ENCODE data around the gene RALGPS2.

RALGPS2 gene, protein sequence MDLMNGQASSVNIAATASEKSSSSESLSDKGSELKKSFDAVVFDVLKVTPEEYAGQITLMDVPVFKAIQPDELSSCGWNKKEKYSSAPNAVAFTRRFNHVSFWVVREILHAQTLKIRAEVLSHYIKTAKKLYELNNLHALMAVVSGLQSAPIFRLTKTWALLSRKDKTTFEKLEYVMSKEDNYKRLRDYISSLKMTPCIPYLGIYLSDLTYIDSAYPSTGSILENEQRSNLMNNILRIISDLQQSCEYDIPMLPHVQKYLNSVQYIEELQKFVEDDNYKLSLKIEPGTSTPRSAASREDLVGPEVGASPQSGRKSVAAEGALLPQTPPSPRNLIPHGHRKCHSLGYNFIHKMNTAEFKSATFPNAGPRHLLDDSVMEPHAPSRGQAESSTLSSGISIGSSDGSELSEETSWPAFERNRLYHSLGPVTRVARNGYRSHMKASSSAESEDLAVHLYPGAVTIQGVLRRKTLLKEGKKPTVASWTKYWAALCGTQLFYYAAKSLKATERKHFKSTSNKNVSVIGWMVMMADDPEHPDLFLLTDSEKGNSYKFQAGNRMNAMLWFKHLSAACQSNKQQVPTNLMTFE

DNA sequence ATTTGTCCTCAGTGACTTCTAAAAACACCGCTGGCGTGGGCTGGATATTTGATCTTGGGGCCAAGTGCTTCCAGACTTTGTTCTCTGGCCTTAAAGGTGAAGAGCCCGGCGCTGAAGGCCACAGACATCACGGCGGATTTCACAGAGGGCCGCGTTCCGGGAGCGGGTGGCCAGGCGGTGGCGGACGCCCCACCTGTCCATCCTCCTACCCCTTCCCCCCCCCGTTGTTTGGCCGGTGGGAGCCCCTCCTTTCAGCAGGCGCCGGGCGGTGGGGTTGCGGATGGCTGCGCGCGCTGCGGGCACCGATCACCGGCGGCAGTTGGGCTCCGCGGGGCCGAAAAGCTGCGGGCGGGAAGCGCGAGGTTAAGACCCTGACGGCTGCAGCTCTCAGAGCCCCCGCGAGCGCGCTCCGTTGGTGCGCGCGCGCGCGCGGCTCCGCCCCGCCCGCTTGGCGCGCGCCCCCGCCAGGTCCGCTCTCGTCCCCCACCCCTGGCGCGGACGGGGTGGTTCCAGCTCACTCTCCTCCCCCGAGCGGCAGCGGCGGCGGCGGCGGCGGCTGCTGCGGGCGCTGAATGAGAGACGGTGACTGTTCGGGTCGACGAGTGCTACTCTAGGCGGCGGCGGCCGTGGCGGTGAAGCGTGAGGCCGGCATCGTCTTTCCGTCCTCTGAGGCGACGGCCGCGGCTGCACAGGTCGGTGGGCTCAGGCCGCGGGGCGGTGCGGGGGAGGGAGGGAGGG lies at the start of gene RALGPS2:
Gene RALGPS2 (plus strand): TSS at position 517 of the 738 bp plus-strand sequence. CDS start 51,521 bp downstream, outside the sequence.
- DNase-seq (ENCODE audit: low read depth in 2 of 2, low spot score in 1 of 2) = peak; percentile 17 to 33

DNA sequence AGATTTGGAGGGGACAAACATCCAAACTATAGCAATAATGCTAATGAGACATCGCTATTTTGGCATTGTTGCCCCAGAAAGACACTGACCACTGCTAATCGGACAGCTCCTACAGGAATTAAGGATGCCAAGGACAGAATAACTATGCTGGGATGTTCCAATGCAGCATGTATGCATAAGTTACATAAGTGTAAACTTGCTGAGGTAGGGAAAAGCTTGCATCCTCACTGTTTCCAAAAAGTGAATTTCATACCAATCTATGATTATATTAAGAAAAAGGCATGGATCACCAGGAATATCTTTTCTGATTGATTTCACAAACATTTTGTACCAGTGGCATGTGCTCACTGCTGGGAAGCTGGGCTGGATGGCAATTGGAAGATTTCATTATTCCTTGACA lies 45.8 kb upstream of the RALGPS2 start:
- no peak for DNase-seq (ENCODE audit: low read depth in 2 of 2, low spot score in 1 of 2)

DNA sequence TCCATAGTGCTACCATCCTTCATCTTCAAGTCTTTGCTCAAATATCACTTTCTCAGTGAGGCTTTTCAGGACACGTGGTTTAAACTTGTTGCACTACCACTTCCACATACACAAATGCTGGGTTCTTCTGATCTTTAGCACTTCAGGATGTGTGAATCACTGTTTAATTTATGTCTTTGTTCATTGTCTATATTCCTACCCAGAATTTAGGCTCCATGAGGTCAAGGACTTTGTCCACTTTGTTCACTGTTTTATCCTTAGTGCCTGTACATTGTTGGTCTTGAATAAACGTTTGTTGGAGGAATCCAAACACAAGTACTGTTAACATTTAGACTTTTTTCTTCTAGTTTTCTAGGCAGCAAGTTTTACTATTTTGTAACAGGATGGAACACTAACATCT lies 42.6 kb upstream of the RALGPS2 start:
- no peak for DNase-seq (ENCODE audit: low read depth in 2 of 2, low spot score in 1 of 2)

DNA sequence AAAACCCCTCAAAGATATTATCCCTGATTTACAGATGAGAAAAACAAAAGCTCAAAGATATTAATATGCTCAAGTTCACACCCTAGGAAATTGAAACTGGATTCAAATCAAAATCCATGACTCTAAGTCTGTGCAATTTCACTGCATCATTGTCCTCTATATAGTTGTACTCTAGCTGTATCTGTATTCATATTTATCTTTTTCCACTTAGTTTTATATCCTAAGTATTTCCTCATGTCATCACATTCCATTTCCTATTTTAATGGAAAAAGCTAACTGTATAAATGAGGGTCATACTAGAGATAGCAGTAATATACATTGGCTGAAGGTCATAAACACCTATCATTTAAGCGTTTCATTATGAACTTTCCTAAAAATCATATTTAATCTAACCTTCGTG lies 42.2 kb upstream of the RALGPS2 start:
- no peak for DNase-seq (ENCODE audit: low read depth in 2 of 2, low spot score in 1 of 2)

DNA sequence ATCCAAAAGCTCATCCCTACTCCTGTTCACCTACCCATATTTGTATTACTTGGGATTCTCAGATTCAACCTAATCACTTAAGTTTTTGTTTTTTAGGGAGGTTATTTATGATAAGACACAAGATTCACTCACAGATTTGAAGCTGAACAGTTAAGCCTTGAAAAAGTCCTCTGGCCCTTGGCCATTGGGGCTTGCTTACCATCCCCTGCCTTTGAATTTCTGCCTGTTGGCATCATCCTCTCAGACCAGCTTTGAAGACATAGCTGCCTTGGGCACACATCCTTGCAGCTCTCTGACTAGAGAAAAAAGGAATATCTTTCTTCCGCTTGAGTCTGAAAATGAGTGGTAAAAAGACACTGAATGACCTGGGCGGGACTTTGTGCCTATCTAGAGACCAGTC lies 41.8 kb upstream of the RALGPS2 start:
- DNase-seq (ENCODE audit: low read depth in 2 of 2, low spot score in 1 of 2) = no peak

DNA sequence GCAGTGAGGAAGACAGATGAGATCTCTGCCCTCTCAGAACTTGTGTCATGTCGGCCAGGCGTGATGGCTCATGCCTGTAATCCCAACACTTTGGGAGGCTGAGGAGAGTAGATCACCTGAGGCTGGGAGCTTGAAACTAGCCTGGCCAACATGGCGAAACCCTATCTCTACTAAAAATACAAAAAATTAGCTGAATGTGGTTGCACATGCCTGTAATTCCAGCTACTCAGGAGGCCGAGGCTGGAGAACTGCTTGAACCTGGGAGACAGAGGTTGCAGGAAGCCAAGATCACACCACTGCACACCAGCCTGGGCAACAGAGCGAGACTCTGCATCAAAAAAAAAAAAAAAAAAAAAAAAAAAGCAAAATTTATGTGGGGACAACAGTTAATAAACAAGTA lies 40.9 kb upstream of the RALGPS2 start:
- DNase-seq (ENCODE audit: low read depth in 2 of 2, low spot score in 1 of 2) = no peak

DNA sequence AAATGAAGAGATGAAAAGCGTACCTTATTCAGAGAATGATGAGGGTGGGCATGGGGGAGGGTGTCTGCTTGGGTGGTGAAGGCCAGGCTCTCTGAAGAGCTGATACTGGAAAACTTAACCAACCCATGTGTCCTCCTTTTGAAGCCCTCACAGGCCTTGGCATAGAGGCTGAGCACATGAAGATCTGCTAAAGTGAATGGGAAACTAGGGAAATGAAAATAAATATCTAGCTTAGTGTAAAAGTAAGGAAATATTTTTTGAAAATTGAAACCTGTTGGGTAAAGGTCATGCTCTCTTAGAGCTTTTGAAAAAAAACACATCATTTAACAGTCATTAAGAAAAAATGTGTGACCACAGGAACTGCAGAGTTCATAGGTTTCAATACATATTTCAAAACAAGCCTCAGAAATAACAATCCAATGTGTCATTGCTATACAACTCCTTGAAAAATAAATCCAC lies 40.5 kb upstream of the RALGPS2 start:
- DNase-seq (ENCODE audit: low read depth in 2 of 2, low spot score in 1 of 2) = no peak

DNA sequence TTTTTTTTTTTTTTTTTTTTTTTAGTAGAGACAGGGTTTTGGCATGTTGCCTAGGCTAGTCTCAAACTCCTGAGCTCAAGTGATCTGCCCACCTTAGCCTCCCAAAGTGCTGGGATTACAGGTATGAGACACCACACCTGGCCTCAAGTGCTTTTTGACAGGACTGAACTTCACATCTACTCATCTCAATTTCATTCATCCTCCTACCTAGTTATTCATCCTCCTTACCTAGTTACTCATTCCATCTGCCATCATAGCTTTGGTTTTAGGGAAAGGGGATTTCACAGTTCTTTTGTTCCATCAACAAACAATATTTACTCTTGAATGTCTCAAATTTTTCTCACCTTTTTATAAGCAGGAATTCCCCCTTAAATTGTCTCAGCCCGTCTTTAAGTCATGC lies 38.6 kb upstream of the RALGPS2 start:
- DNase-seq (ENCODE audit: low read depth in 2 of 2, low spot score in 1 of 2) = no peak

DNA sequence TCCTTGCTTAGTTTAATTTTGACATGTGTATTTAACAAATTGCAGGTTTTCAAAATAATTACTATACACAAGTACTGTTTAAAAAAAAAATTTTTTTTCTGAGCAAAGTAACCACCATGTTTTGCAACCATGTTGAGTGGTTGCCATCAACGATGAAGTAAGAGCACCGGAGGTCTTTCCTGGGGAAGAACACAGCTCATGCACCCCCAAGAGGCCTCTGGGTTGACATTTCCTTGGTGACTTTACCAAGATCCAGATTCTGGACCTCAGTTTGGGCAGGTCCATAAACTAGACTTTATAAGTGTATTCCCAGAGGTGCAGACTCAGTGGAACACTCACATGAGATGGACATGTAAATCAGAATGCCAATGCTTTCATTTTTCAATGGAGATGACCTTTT lies 36.8 kb upstream of the RALGPS2 start:
- DNase-seq (ENCODE audit: low read depth in 2 of 2, low spot score in 1 of 2) = no peak

DNA sequence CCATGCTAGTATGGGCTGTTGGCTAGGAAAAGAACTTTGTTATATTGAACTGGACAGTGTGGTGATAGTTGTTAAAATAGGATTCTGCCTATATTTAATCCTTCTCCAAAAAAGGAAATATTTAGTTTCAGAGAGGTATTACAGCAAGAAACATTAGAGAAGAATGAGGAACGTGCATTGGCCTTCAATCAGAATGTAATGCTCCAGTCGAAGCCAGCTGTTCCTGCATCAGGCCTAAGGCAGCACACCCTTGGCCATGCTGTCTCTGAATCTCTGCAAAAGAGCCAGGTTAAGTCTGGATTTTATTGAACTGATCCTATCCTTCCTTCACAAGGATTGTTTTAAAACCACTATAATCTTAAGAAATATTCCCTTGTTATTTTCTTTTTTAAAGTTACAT lies 35.3 kb upstream of the RALGPS2 start:
- no peak for DNase-seq (ENCODE audit: low read depth in 2 of 2, low spot score in 1 of 2)

DNA sequence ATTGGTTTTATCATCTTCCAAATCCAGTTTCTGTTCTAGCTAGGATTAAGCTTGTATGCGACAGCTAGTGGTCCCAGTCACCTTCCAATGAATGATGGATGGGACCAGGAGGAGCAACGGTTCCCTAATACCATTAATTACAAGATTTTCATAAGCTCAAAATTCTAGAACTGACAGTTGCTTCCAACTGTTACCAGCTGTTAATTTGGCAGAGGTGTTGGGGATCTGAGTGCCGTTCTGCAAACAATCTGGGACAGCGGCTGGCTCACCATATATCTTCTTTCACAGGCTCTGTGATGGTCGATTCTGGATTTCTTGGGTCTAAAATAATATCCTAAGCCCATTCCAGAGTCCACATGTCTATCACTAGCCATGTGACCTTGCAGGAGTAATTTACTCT lies 34.5 kb upstream of the RALGPS2 start:
- DNase-seq (ENCODE audit: low read depth in 2 of 2, low spot score in 1 of 2) = no peak

DNA sequence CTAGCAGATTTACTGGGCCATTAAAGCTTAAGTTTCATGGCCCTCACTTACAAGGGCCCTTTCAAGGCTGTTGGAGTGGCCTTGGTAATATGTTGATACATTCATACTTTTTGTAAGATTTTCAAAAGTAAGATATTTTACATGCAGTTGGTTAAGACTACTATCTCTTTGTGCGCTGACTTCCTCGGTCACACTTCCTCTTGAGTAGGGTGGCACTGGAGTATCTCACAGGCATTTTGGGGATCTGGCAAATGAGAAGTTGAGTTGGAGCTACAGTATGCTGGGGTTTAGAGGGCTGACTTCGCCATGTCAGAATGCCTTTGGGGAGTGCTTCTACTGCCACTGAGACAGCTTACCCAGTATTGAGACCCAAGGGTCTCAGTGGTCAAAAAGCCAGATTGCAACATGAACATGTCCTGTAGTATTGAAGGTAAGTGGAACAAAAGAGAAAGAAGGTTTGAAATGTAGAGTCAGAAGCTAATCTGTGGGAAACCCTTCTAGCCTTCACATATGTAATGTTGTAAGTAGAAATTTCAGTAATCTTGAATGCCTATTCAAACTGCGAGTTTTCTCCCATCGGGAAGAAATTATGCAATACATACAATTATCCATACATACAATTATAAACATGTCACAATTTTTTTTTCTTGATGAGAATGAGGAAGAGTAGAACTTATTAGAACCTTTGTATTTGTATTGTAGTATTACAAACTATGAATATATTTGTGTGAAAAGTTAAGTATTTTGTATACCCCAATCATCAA lies 32.3 kb upstream of the RALGPS2 start:
- DNase-seq (ENCODE audit: low read depth in 2 of 2, low spot score in 1 of 2) = no peak

DNA sequence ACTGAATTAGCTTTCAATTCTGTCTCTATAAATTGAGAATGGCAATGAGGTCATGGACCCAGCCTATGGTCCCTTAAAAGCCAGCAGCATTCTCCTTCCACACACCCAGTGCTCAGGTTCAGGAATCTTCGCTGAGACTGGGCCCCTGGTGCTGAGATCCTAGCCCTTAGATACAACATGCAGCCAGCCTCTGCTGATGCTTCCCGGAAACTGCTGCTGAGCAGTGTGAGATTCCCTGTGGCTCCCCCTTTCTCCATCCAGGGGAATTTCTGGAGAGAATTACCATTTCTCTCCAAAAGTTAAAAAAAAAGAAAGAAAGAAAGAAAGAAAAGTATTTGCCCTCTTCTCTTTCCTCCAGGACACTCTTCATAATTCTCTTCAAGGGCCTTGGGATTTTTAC lies 31.7 kb upstream of the RALGPS2 start:
- DNase-seq (ENCODE audit: low read depth in 2 of 2, low spot score in 1 of 2) = no peak

DNA sequence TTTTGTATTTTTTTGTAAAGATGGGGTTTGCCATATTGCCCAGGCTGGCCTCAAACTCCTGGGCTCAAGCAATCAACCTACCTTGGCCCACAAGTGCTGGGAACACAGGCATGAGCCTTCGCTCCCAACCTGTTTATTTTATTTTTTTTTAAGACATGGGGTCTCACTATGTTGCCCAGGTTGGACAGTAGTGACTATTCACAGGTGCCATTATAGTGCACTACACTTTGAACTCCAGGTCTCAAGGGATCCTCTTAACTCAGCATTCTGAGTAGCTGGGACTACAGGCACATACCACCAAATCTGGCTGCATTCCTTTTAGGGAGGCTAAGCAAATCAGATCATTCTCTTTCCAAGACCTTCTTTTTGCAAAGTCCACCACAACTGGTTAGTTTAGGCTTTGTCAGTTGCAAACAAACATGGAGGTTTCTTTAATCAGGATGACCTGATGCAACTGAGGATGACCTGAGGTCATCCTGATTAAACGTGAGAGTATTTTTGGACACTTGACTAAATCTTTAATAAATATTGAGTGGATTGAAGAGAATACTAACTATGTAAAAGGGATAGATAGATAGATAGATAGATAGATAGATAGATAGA lies 30.0 kb upstream of the RALGPS2 start:
- no peak for DNase-seq (ENCODE audit: low read depth in 2 of 2, low spot score in 1 of 2)

DNA sequence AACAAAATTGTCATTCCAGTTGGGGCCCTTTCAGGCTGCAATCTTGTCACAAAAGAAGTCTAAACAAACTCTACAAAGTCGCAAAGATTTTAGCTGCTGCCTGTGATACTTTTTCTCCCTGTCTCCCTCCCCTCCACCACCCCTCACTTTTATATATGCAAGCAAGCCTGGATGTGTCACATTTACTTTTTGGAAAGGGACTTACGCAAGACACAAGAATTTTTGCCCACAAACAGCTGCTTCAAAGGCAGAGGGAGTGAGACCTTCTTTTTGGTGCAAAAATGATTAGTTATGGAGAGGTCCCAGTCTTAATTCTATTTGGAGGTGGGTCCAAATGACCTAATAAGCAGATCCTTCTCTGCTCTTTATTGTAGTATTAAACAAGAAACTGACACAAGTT lies 22.9 kb upstream of the RALGPS2 start:
- DNase-seq (ENCODE audit: low read depth in 2 of 2, low spot score in 1 of 2) = no peak

DNA sequence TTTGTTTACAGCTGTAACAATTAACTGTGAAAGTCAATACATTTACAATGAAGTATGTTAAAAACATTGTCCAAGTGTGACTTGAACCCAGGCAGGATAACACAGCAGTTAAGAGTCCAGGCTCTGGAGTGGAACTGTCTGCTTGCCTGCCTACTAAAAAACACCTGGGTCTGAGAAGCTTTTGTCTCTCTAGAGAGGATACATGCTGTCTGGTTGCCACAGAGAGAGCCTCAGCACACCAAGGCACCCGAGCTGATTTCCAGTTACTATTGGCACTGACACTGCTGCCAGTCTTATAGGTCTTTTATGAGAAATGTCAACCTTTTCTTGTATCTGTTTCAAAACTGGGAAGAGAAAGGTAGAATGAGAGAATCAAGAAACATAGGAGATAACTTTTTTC lies 20.2 kb upstream of the RALGPS2 start:
- no peak for DNase-seq (ENCODE audit: low read depth in 2 of 2, low spot score in 1 of 2)

DNA sequence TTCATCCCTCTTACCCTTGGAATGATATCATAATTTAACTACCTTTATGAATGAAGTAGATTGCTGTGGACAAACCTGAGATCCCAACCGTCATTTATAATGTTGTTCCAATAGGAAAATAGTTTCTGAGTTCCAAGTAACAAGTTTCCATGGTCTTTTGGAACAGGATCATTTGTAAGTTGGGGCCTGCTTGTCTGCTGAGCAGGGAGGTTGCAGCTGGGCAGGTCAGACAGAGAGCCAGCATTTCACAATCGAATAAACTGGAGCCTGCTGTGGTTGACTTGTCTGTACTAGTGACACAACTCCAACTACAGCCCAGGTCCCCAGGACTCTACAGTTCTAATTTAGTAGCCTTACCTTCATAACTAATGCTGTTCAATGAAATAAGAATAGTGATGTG lies 18.6 kb upstream of the RALGPS2 start:
- DNase-seq (ENCODE audit: low read depth in 2 of 2, low spot score in 1 of 2) = no peak

DNA sequence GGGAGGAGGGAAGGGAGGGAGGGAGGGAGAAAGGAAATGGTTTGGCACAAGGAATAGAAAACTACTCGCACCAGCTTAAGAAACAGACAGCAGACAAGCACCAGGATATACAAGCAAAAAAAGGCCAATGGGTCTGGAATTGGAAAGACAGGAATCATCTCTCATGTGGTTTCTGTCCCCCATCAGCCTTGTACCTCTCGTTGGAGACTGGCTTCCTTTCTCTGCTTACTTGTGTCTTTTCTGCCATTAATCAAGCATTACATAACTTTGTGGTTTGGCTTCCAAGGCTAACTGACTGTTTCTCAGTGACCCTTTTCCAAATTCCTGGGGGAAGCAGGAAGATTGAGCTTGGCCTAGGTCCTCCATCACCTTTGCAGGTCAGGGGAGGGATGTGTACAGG lies 11.8 kb upstream of the RALGPS2 start:
- DNase-seq (ENCODE audit: low read depth in 2 of 2, low spot score in 1 of 2) = no peak

DNA sequence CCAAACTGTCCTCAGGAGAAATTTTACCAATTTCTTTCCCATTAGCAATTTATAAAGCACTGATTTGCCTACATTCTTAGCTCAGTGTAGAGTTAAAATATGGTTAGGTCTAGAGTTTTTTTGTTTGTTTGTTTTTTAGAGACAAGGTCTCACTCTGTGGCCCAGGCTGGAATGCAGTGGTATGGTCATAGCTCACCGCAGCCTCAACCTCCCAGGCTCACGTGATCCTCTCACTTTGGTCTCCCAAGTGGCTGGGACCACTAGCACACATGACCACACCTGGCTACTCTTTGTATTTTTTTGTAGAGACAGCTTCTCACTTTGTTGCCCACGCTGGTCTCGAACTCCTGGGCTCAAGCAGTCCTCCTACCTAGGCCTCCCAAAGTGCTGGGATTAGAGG lies 10.6 kb upstream of the RALGPS2 start:
- no peak for DNase-seq (ENCODE audit: low read depth in 2 of 2, low spot score in 1 of 2)

DNA sequence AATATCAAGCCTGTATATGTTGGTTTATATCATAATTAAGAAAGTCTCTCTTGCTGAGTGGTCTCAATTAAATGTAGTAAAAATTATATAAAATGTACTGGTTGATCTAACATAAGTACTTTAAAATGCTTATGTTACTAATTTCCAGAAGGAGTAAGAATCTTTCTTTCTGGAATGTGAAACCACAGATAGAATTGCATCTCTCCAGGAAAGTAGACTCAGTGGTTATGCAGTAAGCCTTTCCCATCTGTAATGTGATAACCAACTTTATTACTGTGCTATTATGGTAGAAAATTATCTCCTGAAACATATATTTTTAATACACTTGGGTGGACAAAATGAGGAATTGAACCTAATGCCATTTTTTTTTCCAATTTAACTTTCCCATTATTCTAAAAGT lies 8.9 kb upstream of the RALGPS2 start:
- DNase-seq (ENCODE audit: low read depth in 2 of 2, low spot score in 1 of 2) = no peak

DNA sequence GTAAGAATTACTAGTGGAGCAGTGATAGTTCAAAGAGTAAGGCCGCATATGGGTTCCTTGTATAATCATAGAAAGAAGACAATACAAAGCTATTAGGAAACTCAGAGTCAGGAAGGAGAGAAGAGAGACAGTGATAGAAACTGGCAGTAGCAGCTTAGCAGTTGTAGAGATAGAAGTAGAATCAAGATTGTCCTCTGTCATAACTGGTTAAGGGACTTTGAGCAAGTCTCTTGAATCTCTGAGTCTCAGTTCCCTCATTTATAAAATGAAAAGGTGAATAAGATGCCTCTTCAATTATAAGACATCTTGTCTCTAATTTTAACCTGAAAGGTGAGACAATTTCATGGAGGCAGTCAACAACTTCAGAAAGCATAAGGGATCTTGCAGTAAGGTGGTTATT lies 6.5 kb upstream of the RALGPS2 start:
- DNase-seq (ENCODE audit: low read depth in 2 of 2, low spot score in 1 of 2) = no peak

Measured in stimulated activated CD8-positive, alpha-beta memory T cell treated with anti-CD3 and anti-CD28 coated beads, Interleukin-4, amount 100 ng/mL, for 1 hour (primary cell).